GM18517 (cell line): ENCODE measurements around the gene TTLL8.

Experiments used
- ATAC-seq: cut with Tn5 transposase; IDR thresholded peaks from one replicate; pipeline ENCODE4 v1.9.1; 2021; ENCODE audit warnings: mild to moderate bottlenecking, moderate library complexity; ENCODE audit not compliant: unreplicated experiment

TTLL8 gene

GRCh38 chr22:50045211-50046018, 12.7 kb downstream of the TTLL8 start:
- no peak for ATAC-seq

GRCh38 chr22:50044485-50045118, 13.5 kb downstream of the TTLL8 start:
- no peak for ATAC-seq

DNA sequence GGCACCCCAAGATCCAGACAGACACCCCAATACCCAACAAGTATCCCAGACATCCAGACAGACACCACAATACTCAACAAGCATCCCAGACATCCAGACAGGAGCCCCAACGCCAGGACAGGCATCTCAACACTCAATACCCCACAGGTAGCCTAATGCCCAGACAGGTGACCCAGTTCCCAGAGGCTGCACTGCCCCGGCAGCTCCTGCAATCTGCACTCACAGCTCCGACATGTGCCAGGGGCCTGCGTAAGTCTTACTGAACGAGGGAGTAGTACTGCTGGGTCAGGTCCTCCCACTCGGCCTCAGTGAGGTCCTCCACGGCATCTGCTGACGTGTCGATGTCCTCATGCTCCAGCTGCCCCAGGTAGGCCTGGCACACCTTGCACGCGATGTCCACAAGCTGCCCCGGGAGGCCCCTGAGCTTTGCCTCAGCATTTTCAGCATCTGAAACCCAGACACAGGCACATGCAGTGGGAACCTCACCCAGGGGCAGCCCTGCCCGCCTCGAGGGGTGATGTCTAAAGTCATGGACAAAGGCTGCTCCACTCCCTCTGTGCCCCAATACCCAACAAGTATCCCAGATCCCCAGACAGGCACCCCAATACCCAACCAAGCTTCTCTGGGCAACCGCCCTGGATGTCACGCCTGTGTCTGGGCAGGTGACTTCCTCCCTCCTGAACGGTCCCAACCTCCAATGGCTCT, 16.6 kb downstream of the TTLL8 start:
- no peak for ATAC-seq

DNA sequence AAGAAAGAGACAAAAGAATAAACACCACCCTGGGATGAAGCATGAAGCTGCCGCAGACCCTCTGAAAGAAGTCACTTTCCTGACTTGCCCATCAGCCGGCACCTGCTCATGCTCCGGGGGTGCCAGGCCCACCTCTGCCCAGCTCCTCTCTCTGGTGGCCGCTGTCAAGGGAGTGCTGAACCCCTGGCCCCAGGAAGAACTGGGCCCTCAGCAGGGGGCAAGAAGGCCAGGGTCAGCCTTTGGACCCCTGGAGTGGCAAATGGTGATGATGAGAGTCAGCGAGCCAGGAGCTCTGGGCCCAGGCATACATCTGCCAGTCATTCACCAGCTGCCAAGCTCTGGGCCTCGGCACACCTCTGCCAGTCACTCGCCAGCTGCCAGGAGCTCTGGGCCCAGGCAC, 17.4 kb downstream of the TTLL8 start:
- no peak for ATAC-seq

DNA sequence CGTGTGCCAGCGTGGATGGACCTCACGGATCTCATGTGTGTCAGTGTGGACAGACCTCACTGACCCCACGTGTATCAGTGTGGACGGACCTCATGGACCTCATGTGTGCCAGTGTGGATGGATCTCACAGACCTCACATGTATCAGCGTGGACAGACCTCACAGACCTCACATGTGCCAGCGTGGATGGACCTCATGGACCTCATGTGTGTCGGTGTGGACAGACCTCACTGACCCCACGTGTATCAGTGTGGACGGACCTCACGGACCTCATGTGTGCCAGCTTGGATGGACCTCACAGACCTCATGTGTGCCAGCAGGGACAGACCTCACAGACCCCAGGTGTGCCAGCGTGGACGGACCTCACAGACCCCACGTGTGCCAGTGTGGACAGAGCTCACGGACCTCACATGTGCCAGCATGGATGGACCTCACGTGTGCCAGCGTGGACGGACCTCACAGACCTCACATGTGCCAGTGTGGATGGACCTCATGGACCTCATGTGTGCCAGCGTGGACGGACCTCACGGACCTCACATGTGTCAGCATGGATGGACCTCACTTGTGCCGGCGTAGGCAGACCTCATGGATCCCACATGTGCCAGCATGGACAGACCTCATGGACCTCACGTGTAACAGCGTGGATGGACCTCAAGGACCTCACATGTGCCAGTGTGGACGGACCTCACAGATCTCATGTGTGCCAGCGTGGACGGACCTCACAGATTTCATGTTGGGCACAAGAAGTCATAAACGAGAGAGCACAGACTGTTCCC, 18.2 kb downstream of the TTLL8 start:
- no peak for ATAC-seq

GRCh38 chr22:50035976-50036724, 21.9 kb downstream of the TTLL8 start:
- ATAC-seq, result no peak

GRCh38 chr22:50035131-50035881, 22.8 kb downstream of the TTLL8 start:
- no peak for ATAC-seq

DNA sequence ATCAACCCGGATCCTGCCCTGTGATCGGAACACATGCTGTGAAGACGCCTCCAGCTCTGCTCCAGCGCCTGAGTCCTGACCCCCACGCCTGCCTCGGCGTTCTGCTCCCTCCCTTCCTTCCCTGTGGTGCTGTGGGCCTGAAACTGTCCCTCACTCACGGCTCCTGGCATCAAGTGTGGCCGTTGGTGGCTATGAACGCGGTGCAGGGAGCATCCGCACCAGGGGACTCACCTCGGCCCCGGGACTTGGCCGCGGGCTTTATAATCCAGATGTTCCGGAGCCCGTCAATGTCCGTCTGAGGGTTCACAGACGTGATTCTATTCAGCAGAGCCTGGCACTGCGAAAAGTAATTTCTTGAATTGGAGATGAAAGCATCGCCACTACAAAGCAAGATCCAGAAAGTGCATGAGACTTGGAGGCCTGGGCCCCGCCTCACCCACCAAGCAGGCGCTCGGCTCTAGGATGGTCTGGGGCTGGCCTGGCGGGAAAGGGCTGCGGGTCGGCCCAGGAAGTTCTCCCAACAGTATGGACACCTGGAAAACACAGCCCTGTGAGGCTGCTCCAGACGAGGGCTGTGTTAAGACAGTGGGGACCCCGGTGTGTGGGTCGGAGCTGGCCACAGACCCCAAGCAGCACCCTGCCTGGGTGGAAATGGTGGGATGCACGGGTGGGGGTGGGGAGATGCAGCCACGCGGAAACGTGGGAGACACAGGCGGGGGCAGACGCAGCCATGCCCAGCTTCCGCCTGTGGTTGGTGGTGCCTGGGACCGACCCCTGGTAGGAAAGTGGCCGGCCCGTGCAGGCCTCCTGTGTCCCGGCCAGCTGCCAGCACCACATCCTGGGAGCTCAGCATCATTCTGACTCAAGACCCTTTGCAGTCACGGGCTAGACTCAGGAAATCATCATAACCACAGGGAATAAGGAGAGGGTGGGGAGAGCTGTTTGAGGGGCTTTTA, 23.7 kb downstream of the TTLL8 start:
- ATAC-seq, result no peak

DNA sequence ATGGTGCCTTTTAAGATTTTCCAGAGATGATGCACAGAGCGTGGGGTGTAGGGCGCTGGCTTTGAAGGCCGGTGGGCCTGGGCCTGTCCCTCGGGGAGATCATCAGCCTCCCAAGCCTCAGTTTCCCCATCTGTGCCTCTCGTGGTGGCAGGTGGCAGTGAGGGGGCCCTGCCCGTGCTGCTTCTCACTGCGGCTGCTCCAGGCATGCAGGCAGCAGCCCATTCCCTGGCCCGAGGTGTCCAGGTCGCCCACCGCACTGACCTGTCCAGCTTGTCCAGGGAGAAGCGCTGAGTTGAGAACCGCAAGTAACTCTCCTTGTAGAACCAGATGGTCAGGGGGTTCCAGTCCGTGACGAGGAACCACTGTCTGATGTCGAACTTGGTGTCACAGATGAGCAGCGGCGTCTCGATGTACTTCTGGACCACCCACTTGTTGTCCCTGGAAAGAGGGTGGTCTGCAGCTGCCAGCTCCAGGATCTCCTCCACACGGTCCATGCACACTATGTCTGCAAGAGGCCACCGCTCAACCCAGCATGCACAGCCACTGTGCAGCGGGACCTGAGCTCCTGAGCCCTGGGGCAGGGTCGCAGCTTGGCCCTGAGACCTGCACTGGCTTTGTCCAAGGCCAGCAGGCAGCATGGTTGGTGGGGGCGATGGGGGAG, 25.0 kb downstream of the TTLL8 start:
- no peak for ATAC-seq

- no peak for ATAC-seq
Measured at GRCh38 chr22:50032109-50032871, 25.8 kb downstream of the TTLL8 start.

GRCh38 chr22:50031189-50032091, 26.7 kb downstream of the TTLL8 start:
- no peak for ATAC-seq

DNA sequence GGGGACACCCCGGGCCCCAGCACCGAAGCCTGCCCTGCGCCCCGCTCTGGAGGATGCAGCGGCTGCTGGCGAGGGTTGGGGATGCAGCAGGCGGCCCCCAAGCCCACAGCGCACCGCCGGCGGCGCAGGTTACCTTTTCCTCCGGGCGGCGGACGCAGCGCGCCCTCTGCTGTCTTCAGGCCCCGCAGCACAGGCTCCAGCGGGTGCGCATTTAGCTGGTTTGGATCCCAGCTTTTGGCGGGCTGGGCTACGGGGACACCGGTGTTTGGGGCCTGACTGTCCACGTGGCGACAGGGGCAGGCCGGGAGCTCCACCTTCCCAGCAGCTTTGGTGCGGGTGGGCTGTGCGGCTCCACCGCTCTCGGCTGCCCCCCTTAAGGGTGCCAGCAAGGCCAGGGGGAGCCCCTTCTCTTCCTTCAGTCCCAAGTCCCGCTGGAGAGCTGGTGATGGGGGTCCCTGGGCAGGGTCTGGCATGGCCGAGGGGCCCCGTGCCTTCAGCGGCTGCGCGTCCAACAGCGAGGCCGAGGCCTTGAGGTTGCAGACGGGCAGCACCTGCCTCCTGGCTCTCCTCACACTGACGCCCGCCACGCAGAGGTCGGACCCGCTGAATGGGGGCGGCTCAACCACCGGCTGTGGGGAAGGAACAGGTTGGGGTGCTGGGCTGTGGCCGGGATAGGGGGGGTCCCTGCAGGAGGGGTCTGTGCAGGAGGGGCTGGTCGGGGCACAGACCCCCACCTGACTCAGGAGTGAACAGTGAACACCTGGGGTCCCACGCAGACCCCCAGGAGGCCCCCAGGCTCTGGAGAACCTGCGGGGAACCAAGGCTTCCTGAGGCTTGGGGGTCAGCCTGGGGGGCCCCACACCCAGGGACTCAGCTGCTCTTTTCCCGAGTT, 27.6 kb downstream of the TTLL8 start:
- ATAC-seq, result no peak

DNA sequence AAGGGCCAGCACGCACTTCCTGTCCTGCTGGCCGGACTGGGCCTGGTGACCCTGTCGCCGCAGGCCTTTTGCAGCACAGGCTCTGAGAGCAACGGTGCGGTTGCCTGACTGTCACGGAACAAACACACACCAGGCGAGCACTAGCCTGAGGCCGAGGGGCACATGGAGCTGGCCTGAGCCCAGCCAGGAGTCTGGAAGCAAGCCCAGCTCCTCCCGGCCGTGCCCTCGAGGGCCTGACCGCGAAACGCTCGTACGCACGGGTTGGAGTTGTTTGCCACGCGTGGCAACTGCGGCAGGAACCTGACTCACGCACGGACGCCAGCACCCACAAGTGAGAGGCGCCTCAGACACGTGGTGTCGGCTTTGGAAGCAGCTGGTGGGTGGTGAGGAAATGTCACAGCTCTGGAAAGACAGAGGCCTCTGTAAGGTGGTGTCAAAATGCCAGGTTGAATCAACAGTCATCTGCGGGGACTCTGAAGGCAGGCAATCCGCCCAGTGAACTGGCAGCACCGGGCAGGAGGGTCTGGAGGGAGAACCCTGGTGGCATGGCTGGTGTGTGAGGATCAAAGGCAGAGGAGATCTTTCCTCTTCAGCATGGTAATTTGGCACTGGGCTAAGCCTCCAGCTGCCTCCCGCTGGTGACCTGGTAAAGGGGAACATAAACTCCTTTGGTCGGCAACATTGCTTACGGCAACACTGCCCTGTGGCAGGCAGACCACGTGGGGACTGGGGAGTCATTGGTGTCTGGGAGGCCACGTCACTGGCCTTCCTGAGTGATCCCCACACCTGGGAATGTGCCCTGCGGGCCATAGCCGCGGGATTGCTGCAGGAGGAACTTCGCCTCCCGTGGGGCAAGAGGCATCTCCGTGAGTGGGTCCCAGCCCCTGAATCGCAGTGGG, 30.2 kb downstream of the TTLL8 start:
- ATAC-seq, result no peak

GRCh38 chr22:50025993-50026392, 32.1 kb downstream of the TTLL8 start:
- no peak for ATAC-seq
